A549 (cell line): ENCODE results near the gene SLC6A3. TPM values are rescaled to one million over a fixed set of nuclear protein-coding genes. Genes with fewer than 3 reads are reported as not detected.

ENCODE experiments used
- ATAC-seq, 2 experiments: fragments of 200-7000 bp in 1 of 2; fragments of >200 bp in 1 of 2; cut with Nextera tagmentation in 1 of 2; cut with Tn5 transposase in 1 of 2; 3 replicates each; pipeline versions ENCODE4 v1.8.0 to v1.9.1; 2018 to 2020; ENCODE audit warnings: mild to moderate bottlenecking in 1 of 2, moderate library complexity in 1 of 2
- CTCF ChIA-PET: fragments of 300-600 bp; sonication (Branson Sonifier 250); formaldehyde crosslinking; extraction: SDS; loops from one replicate; lab custom pipeline; 2021; ENCODE audit warnings: antibody characterized with exemption, inconsistent platforms; lab: Yijun Ruan, JAX
- POLR2A ChIA-PET: fragments of 350-600 bp; formaldehyde crosslinking; extraction: SDS; loops from one replicate; lab custom pipeline; 2021; ENCODE audit warnings: antibody characterized with exemption, inconsistent platforms; lab: Yijun Ruan, JAX
- DNase-seq, 2 experiments: peaks; one replicate each; pipeline versions ENCODE4 v3.0.0 to v3.0.0-alpha.2; 2011 to 2016; ENCODE audit warnings: low read depth in 1 of 2, low spot score in 1 of 2
- FAIRE-seq: peaks from 2 replicates; lab custom pipeline; 2011; peaks lifted over from hg19 to GRCh38; lab: Jason Lieb, UNC
- H3K27ac ChIP-seq, 2 experiments: fragments of >200 bp; sonication (Bioruptor Twin); formaldehyde crosslinking; 3 replicates each; pipeline ENCODE4 v1.5.1; 2016 to 2017
- H3K4me1 ChIP-seq: fragments of >200 bp; sonication (Bioruptor Twin); formaldehyde crosslinking; 3 replicates; pipeline ENCODE4 v1.6.1; 2016
- H3K4me2 ChIP-seq: fragments of >200 bp; sonication (Bioruptor Twin); formaldehyde crosslinking; 3 replicates; pipeline ENCODE4 v1.6.1; 2016
- H3K4me3 ChIP-seq: fragments of >200 bp; sonication (Bioruptor Twin); formaldehyde crosslinking; 3 replicates; pipeline ENCODE4 v1.5.1; 2016
- H3K9me3 ChIP-seq: fragments of >200 bp; sonication (Bioruptor Twin); formaldehyde crosslinking; 3 replicates; pipeline ENCODE4 v1.6.1; 2016
- BHLHE40 ChIP-seq: IDR thresholded peaks from 2 replicates; pipeline ENCODE4 v1.6.1; 2012; ENCODE audit warnings: low read depth, low read length, inconsistent platforms
- CBX2 ChIP-seq: fragments of 200-600 bp; sonication (generic); IDR thresholded peaks from 2 replicates; pipeline ENCODE4 v1.6.1; 2016; ENCODE audit warnings: low read depth, mild to moderate bottlenecking, borderline replicate concordance
- E2F6 ChIP-seq: IDR thresholded peaks from 2 replicates; pipeline ENCODE4 v1.6.1; 2012; ENCODE audit warnings: low read depth, borderline replicate concordance
- EHF ChIP-seq: fragments of 250-450 bp; sonication (Bioruptor Pico); IDR thresholded peaks from 2 replicates; pipeline ENCODE4 v1.5.0; 2020; ENCODE audit warnings: mild to moderate bottlenecking
- EHMT2 ChIP-seq: fragments of 200-600 bp; sonication (generic); IDR thresholded peaks from 2 replicates; pipeline ENCODE4 v1.6.1; 2016; ENCODE audit warnings: antibody characterized with exemption, low read depth, mild to moderate bottlenecking, moderate library complexity
- ELK1 ChIP-seq: fragments of 150-350 bp; IDR thresholded peaks from 2 replicates; pipeline ENCODE4 v1.6.1; 2014; ENCODE audit warnings: low read depth, mild to moderate bottlenecking, low read length
- EP300 ChIP-seq, 2 experiments: fragments of >200 bp; sonication (Bioruptor Twin); formaldehyde crosslinking; IDR thresholded peaks; 2 replicates in 1 of 2; 3 replicates in 1 of 2; pipeline ENCODE4 v1.6.1; 2016 to 2017
- FOSB ChIP-seq: fragments of 250-450 bp; sonication (Bioruptor Pico); IDR thresholded peaks from 2 replicates; pipeline ENCODE4 v1.5.0; 2020; ENCODE audit warnings: mild to moderate bottlenecking, moderate library complexity
- FOXS1 ChIP-seq: fragments of 250-450 bp; sonication (Bioruptor Pico); IDR thresholded peaks from 2 replicates; pipeline ENCODE4 v1.5.0; 2020; ENCODE audit warnings: mild to moderate bottlenecking, moderate library complexity
- GATA3 ChIP-seq: IDR thresholded peaks from 2 replicates; pipeline ENCODE4 v1.6.1; 2012; ENCODE audit warnings: borderline replicate concordance
- HDAC2 ChIP-seq: fragments of 200-600 bp; sonication (generic); IDR thresholded peaks from 2 replicates; pipeline ENCODE4 v1.6.1; 2016
- HOXA7 ChIP-seq: fragments of 250-450 bp; sonication (Bioruptor Pico); IDR thresholded peaks from 2 replicates; pipeline ENCODE4 v1.5.0; 2020; ENCODE audit warnings: mild to moderate bottlenecking, moderate library complexity
- JUN ChIP-seq, 2 experiments: fragments of >200 bp; sonication (Bioruptor Twin); formaldehyde crosslinking; IDR thresholded peaks; 2 replicates in 1 of 2; 3 replicates in 1 of 2; pipeline ENCODE4 v1.6.1; 2016 to 2017
- JUNB ChIP-seq: fragments of >200 bp; sonication (Bioruptor Twin); formaldehyde crosslinking; IDR thresholded peaks from 2 replicates; pipeline ENCODE4 v1.6.1; 2016
- KDM1A ChIP-seq: fragments of 200-600 bp; sonication (generic); IDR thresholded peaks from 2 replicates; pipeline ENCODE4 v1.6.1; 2016; ENCODE audit warnings: low read depth, mild to moderate bottlenecking
- MYC ChIP-seq: IDR thresholded peaks from 2 replicates; pipeline ENCODE4 v1.6.1; 2012; ENCODE audit warnings: mild to moderate bottlenecking, inconsistent platforms, low read length, improper control_type of control experiment, borderline replicate concordance
- NPAS2 ChIP-seq: fragments of 250-450 bp; sonication (Bioruptor Pico); IDR thresholded peaks from 2 replicates; pipeline ENCODE4 v1.8.0; 2022; ENCODE audit warnings: mild to moderate bottlenecking, moderate library complexity, borderline replicate concordance
- RARB ChIP-seq: fragments of 250-450 bp; sonication (Bioruptor Pico); IDR thresholded peaks from 2 replicates; pipeline ENCODE4 v1.8.0; 2021; ENCODE audit warnings: mild to moderate bottlenecking, moderate library complexity
- RCOR1 ChIP-seq: fragments of 150-350 bp; IDR thresholded peaks from 2 replicates; pipeline ENCODE4 v1.6.1; 2014; ENCODE audit warnings: antibody characterized with exemption, low read length, low read depth
- RNF2 ChIP-seq: fragments of 200-600 bp; sonication (generic); IDR thresholded peaks from 2 replicates; pipeline ENCODE4 v1.6.1; 2016; ENCODE audit warnings: low read depth, mild to moderate bottlenecking, antibody characterized with exemption, moderate library complexity, borderline replicate concordance
- TP53 ChIP-seq: fragments of 250-450 bp; sonication (Bioruptor Pico); IDR thresholded peaks from 2 replicates; pipeline ENCODE4 v1.5.0; 2021; ENCODE audit warnings: mild to moderate bottlenecking, moderate library complexity
- WGBS: methylation state at CpG from one replicate; pipeline ENCODE4 v1.1.6; 2017; ENCODE audit errors: missing lambda C conversion rate; 5-methylcytosine and 5-hydroxymethylcytosine counted together
- polyA plus RNA-seq, 4 experiments: library from polyadenylated mRNA; depleted of rRNA in 3 of 4; stranded (reverse); fragments of >200 nt; fragmentation: RNase III in 1 of 4; extraction: RNeasy Plus Mini Kit Qiagen cat#74134 plus additional on column Dnase treatment in 1 of 4; gene quantifications; 2 replicates in 3 of 4; 3 replicates in 1 of 4; pipeline ENCODE4 v1.2.3, GENCODE V29; 2011 to 2017
- TF ChIP-seq, protein P1 (sequence below): fragments of 450-650 bp; IDR thresholded peaks from 2 replicates; pipeline ENCODE4 v1.6.1; 2014; ENCODE audit warnings: antibody characterized with exemption
- TF ChIP-seq, protein P2 (sequence below): fragments of >200 bp; sonication (Bioruptor Twin); formaldehyde crosslinking; IDR thresholded peaks from 2 replicates; pipeline ENCODE4 v1.6.1; 2016
- TF ChIP-seq, protein P3 (sequence below): IDR thresholded peaks from 2 replicates; pipeline ENCODE4 v1.6.1; 2012

Gene SLC6A3
- polyA plus RNA-seq, 2 of the 4 experiments (the other 2 are of a cell fraction), result 0.05 to 0.06 TPM

- no peak for FAIRE-seq
- WGBS, result 30% methylated on average over 18 of the region's 18 CpGs
- Histone ChIP-seq H3K9me3 (peaks cover 6% of the 10 kb centered on the region; the same call in 1 of the 3 replicates), H3K4me1 (no peaks in the 10 kb centered on the region), H3K27ac (no peak overlapping the region), H3K4me2 (no peak overlapping the region), H3K4me3 (no peak overlapping the region)
- ChIA-PET POLR2A (no interaction called here), CTCF (interaction anchor here (1.1 to 3.2 kb wide), 3 partner anchors 9 to 249 kb away, joined by 4 to 17 read pairs (median 6); no protein-coding TSS in a partner anchor)
- no peak for TF ChIP-seq TP53 (CRISPR knock-in tag)
- TF ChIP-seq GATA3, result no peak
- no peak for TF ChIP-seq EP300 (IDR thresholded peaks at IDR 0.05)
- no peak for TF ChIP-seq MYC
- ATAC-seq, result no peak
- DNase-seq, result no peak
Measured at GRCh38 chr5:1396293-1396816, 48.9 kb downstream of the SLC6A3 start.

- Histone ChIP-seq H3K9me3 (peaks cover 6% of the 10 kb centered on the region; the same call in 1 of the 3 replicates), H3K4me3 (no peak overlapping the region), H3K4me2 (no peak overlapping the region), H3K4me1 (no peaks in the 10 kb centered on the region), H3K27ac (no peak overlapping the region)
- FAIRE-seq (no peak), ATAC-seq (no peak), DNase-seq (no peak)
- 48% methylated on average over 27 of the region's 32 CpGs for WGBS
- ChIA-PET POLR2A (no interaction called here), CTCF (interaction anchor here (0.6 to 3.2 kb wide), 6 partner anchors 10 to 308 kb away, joined by 3 to 17 read pairs (median 4); no protein-coding TSS in a partner anchor)
- TF ChIP-seq BHLHE40 (no peak), JUN (IDR thresholded peaks at IDR 0.05) (no peak), RNF2 (no peak), RCOR1 (no peak)
Measured at GRCh38 chr5:1394881-1395860, 50.1 kb downstream of the SLC6A3 start.

DNA sequence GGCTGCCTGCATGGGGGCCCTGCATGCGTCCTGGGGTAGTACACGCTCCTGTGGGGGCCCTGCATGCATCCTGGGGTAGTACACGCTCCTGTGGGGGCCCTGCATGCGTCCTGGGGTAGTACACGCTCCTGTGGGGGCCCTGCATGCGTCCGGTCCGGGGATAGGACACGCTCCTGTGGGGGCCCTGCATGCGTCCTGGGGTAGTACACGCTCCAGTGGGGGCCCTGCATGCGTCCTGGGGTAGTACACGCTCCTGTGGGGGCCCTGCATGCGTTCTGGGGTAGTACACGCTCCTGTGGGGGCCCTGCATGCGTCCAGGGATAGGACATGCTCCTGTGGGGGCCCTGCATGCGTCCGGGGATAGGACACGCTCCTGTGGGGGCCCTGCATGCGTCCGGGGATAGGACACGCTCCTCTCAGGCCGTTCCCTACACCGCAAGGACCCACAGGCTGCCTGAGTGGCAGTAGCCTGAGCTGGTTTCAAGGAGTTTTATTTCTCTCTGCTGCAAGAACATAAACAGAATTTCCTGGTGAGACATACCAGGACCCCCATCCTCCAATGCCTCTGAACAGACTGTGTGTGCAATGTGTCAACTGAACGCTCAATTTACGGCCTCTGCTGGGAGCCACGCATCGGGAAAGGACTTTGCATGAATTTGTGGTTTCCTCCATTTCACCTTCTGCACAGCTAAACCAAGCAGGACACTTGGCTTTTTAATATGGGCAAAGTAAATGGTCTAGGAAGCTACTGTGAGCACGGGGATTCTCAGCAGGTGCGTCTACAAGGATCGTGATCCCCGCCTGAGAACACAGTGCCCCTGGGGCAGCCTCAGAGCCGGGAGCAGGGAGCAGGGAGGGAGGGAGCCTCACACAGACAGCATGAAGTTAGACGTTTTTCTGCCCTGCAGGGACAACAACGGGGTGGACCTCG is 51.4 kb downstream of the SLC6A3 start:
- Histone ChIP-seq H3K4me3 (no peak overlapping the region), H3K27ac (no peak overlapping the region), H3K4me1 (no peaks in the 10 kb centered on the region), H3K9me3 (peaks cover 5% of the 10 kb centered on the region; the same call in 1 of the 3 replicates), H3K4me2 (no peak overlapping the region)
- FAIRE-seq (no peak), DNase-seq (no peak), ATAC-seq (no peak)
- CTCF ChIA-PET, result interaction anchor here (0.6 to 3.2 kb wide), 3 partner anchors 12 to 309 kb away, joined by 3 to 17 read pairs (median 6); no protein-coding TSS in a partner anchor
- POLR2A ChIA-PET, result no interaction called here
- 27% methylated on average over 15 of the region's 36 CpGs for WGBS
- TF ChIP-seq, protein P1, sequence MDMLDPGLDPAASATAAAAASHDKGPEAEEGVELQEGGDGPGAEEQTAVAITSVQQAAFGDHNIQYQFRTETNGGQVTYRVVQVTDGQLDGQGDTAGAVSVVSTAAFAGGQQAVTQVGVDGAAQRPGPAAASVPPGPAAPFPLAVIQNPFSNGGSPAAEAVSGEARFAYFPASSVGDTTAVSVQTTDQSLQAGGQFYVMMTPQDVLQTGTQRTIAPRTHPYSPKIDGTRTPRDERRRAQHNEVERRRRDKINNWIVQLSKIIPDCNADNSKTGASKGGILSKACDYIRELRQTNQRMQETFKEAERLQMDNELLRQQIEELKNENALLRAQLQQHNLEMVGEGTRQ, result no peak
- no peak for TF ChIP-seq ELK1
- TF ChIP-seq EHMT2, result no peak
- TF ChIP-seq CBX2, result no peak
- no peak for TF ChIP-seq HOXA7
- TF ChIP-seq E2F6, result no peak
- TF ChIP-seq, protein P2, sequence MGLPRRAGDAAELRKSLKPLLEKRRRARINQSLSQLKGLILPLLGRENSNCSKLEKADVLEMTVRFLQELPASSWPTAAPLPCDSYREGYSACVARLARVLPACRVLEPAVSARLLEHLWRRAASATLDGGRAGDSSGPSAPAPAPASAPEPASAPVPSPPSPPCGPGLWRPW, result no peak
- TF ChIP-seq RCOR1, result no peak
- no peak for TF ChIP-seq EHF (CRISPR knock-in tag)
- TF ChIP-seq RARB (CRISPR knock-in tag), result no peak
- TF ChIP-seq, protein P3, sequence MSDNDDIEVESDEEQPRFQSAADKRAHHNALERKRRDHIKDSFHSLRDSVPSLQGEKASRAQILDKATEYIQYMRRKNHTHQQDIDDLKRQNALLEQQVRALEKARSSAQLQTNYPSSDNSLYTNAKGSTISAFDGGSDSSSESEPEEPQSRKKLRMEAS, result no peak
- TF ChIP-seq HDAC2, result no peak
- no peak for TF ChIP-seq FOSB
- TF ChIP-seq NPAS2 (CRISPR knock-in tag), result no peak
- TF ChIP-seq KDM1A, result no peak
- no peak for TF ChIP-seq MYC
- TF ChIP-seq JUN (IDR thresholded peaks at IDR 0.05), result no peak
- no peak for TF ChIP-seq JUNB
- no peak for TF ChIP-seq FOXS1 (CRISPR knock-in tag)
